Neuronal stem cell (in vitro differentiated cells): Measurements from ENCODE around the gene H6PD.

Source experiments
- DNase-seq: peaks from one replicate; pipeline ENCODE4 v3.0.0-alpha.2; 2013; ENCODE audit warnings: low spot score
- H2AFZ ChIP-seq: one replicate; pipeline ENCODE4 v1.6.1; 2013; ENCODE audit warnings: mild to moderate bottlenecking, low read length, inconsistent platforms
- H2AK5ac ChIP-seq: 2 replicates; pipeline ENCODE4 v1.6.1; 2013; ENCODE audit warnings: low read depth, mild to moderate bottlenecking, inconsistent platforms, low read length, moderate library complexity, mixed read lengths
- H2BK120ac ChIP-seq: 2 replicates; pipeline ENCODE4 v1.6.1; 2013; ENCODE audit warnings: low read depth, mild to moderate bottlenecking, inconsistent platforms, low read length, moderate library complexity, mixed read lengths
- H2BK12ac ChIP-seq: one replicate; pipeline ENCODE4 v1.6.1; 2013; ENCODE audit warnings: low read length, inconsistent platforms
- H2BK15ac ChIP-seq: 2 replicates; pipeline ENCODE4 v1.6.1; 2013; ENCODE audit warnings: mild to moderate bottlenecking, low read length, inconsistent platforms, mixed read lengths
- H2BK5ac ChIP-seq: one replicate; pipeline ENCODE4 v1.6.1; 2013; ENCODE audit warnings: inconsistent platforms, mild to moderate bottlenecking, low read length, moderate library complexity
- H3K14ac ChIP-seq: one replicate; pipeline ENCODE4 v1.6.1; 2013; ENCODE audit warnings: low read length, inconsistent platforms
- H3K18ac ChIP-seq: 2 replicates; pipeline ENCODE4 v1.6.1; 2013; ENCODE audit warnings: low read length, inconsistent platforms
- H3K23ac ChIP-seq: 2 replicates; pipeline ENCODE4 v1.6.1; 2013; ENCODE audit warnings: low read depth, mild to moderate bottlenecking, mixed read lengths, low read length, inconsistent platforms; ENCODE audit not compliant: poor library complexity
- H3K27ac ChIP-seq: replicated peaks from 3 replicates; pipeline ENCODE4 v1.5.1; 2013; ENCODE audit warnings: low read length, inconsistent platforms
- H3K27me3 ChIP-seq, 3 experiments: 2 replicates each; pipeline ENCODE4 v1.6.1; 2013; ENCODE audit warnings: low read length in 3 of 3, mild to moderate bottlenecking in 2 of 3, inconsistent platforms in 1 of 3, low read depth in 1 of 3, mixed read lengths in 1 of 3, moderate library complexity in 1 of 3; ENCODE audit not compliant: control insufficient read depth in 3 of 3, insufficient read depth in 3 of 3
- H3K36me3 ChIP-seq, 2 donors: replicated peaks in 1 of 2; 2 replicates each; pipeline ENCODE4 v1.6.1; 2013; ENCODE audit warnings: low read length in 2 of 2; ENCODE audit not compliant: control insufficient read depth in 2 of 2, insufficient read depth in 2 of 2
- H3K4ac ChIP-seq: 2 replicates; pipeline ENCODE4 v1.6.1; 2013; ENCODE audit warnings: inconsistent platforms, mild to moderate bottlenecking, low read length, moderate library complexity
- H3K4me1 ChIP-seq, 2 donors: 1 replicate in 1 of 2; 2 replicates in 1 of 2; pipeline ENCODE4 v1.6.1; 2013; ENCODE audit warnings: low read length in 2 of 2, low read depth in 1 of 2; ENCODE audit not compliant: control insufficient read depth in 2 of 2, insufficient read depth in 1 of 2
- H3K4me2 ChIP-seq: one replicate; pipeline ENCODE4 v1.6.1; 2013; ENCODE audit warnings: mild to moderate bottlenecking, low read length, inconsistent platforms; ENCODE audit not compliant: insufficient read depth, poor library complexity, severe bottlenecking
- H3K4me3 ChIP-seq, 2 donors: 2 replicates each; pipeline ENCODE4 v1.5.1; 2013; ENCODE audit warnings: low read length in 2 of 2, mild to moderate bottlenecking in 2 of 2, inconsistent platforms in 1 of 2, moderate library complexity in 1 of 2
- H3K79me1 ChIP-seq: one replicate; pipeline ENCODE4 v1.6.1; 2013; ENCODE audit warnings: low read depth, mild to moderate bottlenecking, inconsistent platforms, low read length, moderate library complexity
- H3K9ac ChIP-seq: one replicate; pipeline ENCODE4 v1.6.1; 2013; ENCODE audit warnings: mild to moderate bottlenecking, low read depth, low read length, inconsistent platforms; ENCODE audit not compliant: poor library complexity
- H3K9me3 ChIP-seq, 2 donors: replicated peaks in 1 of 2; 2 replicates each; pipeline versions ENCODE3 to v1.6.1; 2013; ENCODE audit warnings: low read length in 2 of 2, mild to moderate bottlenecking in 2 of 2, inconsistent platforms in 1 of 2, low read depth in 1 of 2, mixed read lengths in 1 of 2, moderate library complexity in 1 of 2; ENCODE audit not compliant: control insufficient read depth in 2 of 2, insufficient read depth in 1 of 2
- H4K8ac ChIP-seq: one replicate; pipeline ENCODE4 v1.6.1; 2013; ENCODE audit warnings: low read depth, mild to moderate bottlenecking, inconsistent platforms, low read length, moderate library complexity
- H4K91ac ChIP-seq: one replicate; pipeline ENCODE4 v1.6.1; 2013; ENCODE audit warnings: low read length, low read depth, mild to moderate bottlenecking, inconsistent platforms; ENCODE audit not compliant: poor library complexity
- WGBS, 2 donors: extraction: QIAGEN DNeasy Blood & Tissue Kit; methylation state at CpG; one replicate each; pipeline ENCODE4 v1.1.7; 2013; ENCODE audit warnings: missing lambda C conversion rate in 2 of 2, mixed read lengths in 1 of 2; ENCODE audit not compliant: insufficient read length in 2 of 2, insufficient replicate concordance in 1 of 2; ENCODE audit errors: extremely low coverage in 2 of 2; 5-methylcytosine and 5-hydroxymethylcytosine counted together

The H6PD gene

DNA sequence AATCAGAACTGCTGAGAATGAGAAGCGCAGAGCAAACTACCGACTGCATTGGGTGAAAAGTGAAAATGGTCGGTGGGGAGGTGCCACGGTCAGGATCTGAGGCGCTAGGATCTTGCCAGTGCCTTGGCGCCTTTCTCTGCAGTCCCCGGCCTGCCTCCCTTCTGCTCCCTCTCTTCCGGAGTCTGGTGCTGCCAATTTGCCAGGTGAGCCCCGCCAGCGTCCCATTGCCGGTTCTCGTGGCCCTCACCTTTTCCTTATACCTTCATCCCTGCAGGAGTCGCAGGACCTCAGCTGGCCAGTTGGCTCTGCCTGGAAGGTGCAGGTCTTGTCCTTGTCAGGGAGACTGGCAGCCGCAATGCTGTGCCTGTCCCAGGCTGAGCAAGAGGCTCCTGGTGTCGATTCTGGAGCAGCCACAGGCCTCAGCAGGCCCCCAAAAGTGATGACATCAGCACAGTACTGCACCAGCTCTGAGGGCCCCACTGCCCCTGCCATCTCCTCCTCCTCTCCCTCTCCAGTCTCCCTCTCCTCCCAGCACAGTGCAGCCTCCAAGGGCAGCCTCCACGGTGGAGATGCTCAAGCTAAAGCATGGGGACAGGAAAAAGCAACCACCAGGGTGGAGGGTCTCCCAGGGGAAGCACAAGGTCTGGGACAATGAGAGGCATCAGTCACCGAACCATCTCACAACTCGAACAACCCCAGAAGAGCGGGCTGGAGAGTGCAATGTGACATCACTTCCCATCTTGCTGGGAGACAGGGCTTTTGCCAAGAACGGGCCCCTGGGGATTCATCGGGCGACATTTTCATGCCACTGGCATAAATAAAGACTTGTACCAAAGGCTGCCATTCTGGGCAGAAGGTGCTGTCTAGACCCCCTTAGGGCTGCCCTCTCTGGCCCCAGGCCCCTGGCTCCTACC lies 37.1 kb upstream of the H6PD start:
- H3K14ac ChIP-seq: no peak overlapping the region
- peaks cover 23 to 25% of the 10 kb centered on the region in 2 donors for H3K4me1 ChIP-seq
- H4K8ac ChIP-seq: no peak overlapping the region
- DNase-seq: no peak
- no peak overlapping the region for H3K4me3 ChIP-seq
- H3K18ac ChIP-seq: no peak overlapping the region
- no peak overlapping the region for H2BK12ac ChIP-seq
- H3K27ac ChIP-seq: no peak overlapping the region
- no CpG with 5 or more reads among the region's 22 CpGs for WGBS, 2 donors
- H3K36me3 ChIP-seq: no peaks in the 10 kb centered on the region
- no peaks in the 10 kb centered on the region for H3K9me3 ChIP-seq
- no peak overlapping the region for H3K4ac ChIP-seq
- peaks cover 8 to 71% (median 49%) of the 10 kb centered on the region in 3 experiments for H3K27me3 ChIP-seq
- H3K4me2 ChIP-seq: no peak overlapping the region
- no peaks in the 10 kb centered on the region for H3K79me1 ChIP-seq
- no peak overlapping the region for H2AFZ ChIP-seq
- H3K23ac ChIP-seq: peak overlapping the region; percentile 32
- H2AK5ac ChIP-seq: peak overlapping the region; percentile 65
- H4K91ac ChIP-seq: no peak overlapping the region
- no peak overlapping the region for H3K9ac ChIP-seq
- H2BK5ac ChIP-seq: peak overlapping the region; percentile 44
- H2BK15ac ChIP-seq: peak overlapping the region; percentile 64
- no peak overlapping the region for H2BK120ac ChIP-seq

DNA sequence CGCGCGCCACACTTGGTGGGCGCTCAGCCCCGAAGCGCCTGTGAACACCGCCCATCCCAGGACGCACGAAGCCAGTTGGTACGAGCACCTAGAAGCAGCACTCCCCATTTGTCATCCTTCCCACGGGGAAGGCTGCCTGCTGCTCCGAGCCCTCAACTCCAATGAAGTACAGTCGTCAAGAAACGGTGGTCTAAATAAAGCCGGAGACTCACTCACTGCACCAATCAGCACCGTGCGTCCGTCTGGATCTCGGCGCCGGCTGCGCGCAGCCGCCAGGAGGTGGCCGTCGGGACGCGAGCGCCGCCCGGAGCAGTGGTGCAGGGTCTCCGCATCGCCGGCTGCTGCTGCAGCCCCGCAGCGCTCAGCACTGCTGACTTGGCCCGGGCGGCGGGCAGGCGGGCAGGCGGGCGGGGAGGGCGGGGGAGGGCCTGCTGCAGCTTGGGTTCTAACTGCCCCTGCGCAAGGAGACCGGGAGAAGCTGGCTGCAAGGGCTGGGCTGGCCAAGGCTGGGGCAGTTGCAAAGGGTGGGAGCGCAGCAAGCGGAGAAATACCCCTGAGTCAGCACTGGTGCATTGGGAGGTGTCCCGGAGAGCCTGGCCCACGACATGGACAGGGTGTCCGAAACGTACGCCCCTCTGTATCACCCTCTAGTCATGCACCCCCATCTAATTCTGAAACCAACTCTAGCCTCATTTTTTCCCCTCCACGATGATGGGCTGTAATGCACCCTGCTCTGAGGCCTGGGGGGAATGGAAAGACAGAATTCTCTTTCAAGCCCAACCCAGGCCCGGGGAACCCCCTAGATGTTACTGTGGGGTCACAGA lies 35.8 kb upstream of the H6PD start:
- Histone ChIP-seq H2BK5ac (peak overlapping the region; percentile 54), H4K8ac (no peak overlapping the region), H3K4me3 (no peak overlapping the region), H3K9ac (peak overlapping the region; percentile 72), H2BK120ac (peak overlapping the region; percentile 49), H3K4me1 (peaks cover 25 to 28% of the 10 kb centered on the region in 2 donors), H2AK5ac (peak overlapping the region; percentile 76), H2AFZ (peak overlapping the region; percentile 31), H3K23ac (peak overlapping the region; percentile 78), H3K79me1 (no peaks in the 10 kb centered on the region), H3K14ac (no peak overlapping the region), H3K27me3 (peaks cover 8 to 77% (median 62%) of the 10 kb centered on the region in 3 experiments), H3K4me2 (peak overlapping the region; percentile 43), H3K18ac (peak overlapping the region; percentile 78), H3K36me3 (no peaks in the 10 kb centered on the region), H4K91ac (no peak overlapping the region), H3K9me3 (no peaks in the 10 kb centered on the region), H3K27ac (no peak overlapping the region), H2BK12ac (peak overlapping the region; percentile 64), H2BK15ac (peak overlapping the region; percentile 38), H3K4ac (no peak overlapping the region)
- DNase-seq: peak; percentile 64
- WGBS, 2 donors: no CpG with 5 or more reads among the region's 54 CpGs

DNA sequence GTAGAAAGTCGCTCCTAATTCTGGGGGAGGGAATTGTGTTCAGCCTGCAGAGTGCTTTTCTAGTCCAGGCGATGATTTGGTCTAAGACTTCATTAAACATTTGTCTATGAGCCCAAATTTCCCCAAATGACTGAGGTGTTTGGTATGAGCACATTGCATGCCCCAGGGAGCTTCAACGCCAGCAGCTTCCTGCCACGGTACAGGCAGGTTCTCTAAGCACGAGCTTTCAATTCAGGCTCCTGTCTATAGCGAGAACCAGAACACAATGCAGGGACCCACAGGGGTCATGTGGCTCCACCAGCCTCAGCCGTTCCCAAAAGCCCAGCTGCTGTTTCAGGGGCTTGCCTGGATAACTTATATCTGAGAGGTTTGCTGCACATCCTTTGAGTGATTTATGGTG lies 34.1 kb upstream of the H6PD start:
- peaks cover 25 to 28% of the 10 kb centered on the region in 2 donors for H3K4me1 ChIP-seq
- WGBS, 2 donors: no CpG with 5 or more reads among the region's 7 CpGs
- no peak overlapping the region for H4K91ac ChIP-seq

More for the DNA sequence above, 34.1 kb upstream of the H6PD start:
- no peaks in the 10 kb centered on the region for H3K9me3 ChIP-seq
- H3K36me3 ChIP-seq: no peaks in the 10 kb centered on the region
- H3K23ac ChIP-seq: no peak overlapping the region
- no peak for DNase-seq
- H3K4me2 ChIP-seq: no peak overlapping the region
- no peak overlapping the region for H3K14ac ChIP-seq
- H3K18ac ChIP-seq: no peak overlapping the region
- no peak overlapping the region for H2BK15ac ChIP-seq
- H2AK5ac ChIP-seq: no peak overlapping the region
- peaks cover 8 to 88% (median 65%) of the 10 kb centered on the region in 3 experiments for H3K27me3 ChIP-seq
- no peak overlapping the region for H3K27ac ChIP-seq
- no peak overlapping the region for H2BK120ac ChIP-seq
- no peak overlapping the region for H3K9ac ChIP-seq
- no peak overlapping the region for H2BK5ac ChIP-seq
- no peak overlapping the region for H3K4me3 ChIP-seq
- no peak overlapping the region for H4K8ac ChIP-seq
- H3K79me1 ChIP-seq: no peaks in the 10 kb centered on the region
- no peak overlapping the region for H2AFZ ChIP-seq
- no peak overlapping the region for H2BK12ac ChIP-seq
- no peak overlapping the region for H3K4ac ChIP-seq
